Erythroblast (primary cell): ENCODE data around the gene NLRP6.

ENCODE experiments used
- GATA1 ChIP-seq: IDR thresholded peaks from 2 replicates; pipeline ENCODE4 v1.6.1; 2011; ENCODE audit warnings: low read depth, mild to moderate bottlenecking, control low read depth, low read length, moderate library complexity
- POLR2A ChIP-seq: IDR thresholded peaks from 2 replicates; pipeline ENCODE4 v1.6.1; 2011; ENCODE audit warnings: mild to moderate bottlenecking, low read length

GRCh38 chr11:297586-298405, 19.6 kb downstream of the NLRP6 start:
- TF ChIP-seq POLR2A, result no peak
- TF ChIP-seq GATA1, result no peak
